Stomach (tissue), 4 donors: ENCODE results near the gene BROX.

Experiments
- CTCF ChIP-seq, 7 experiments: fragments of 450-650 bp in 4 of 7; fragments of 200-600 bp in 3 of 7; sonication (generic) in 3 of 7; IDR thresholded peaks; one replicate each; pipeline ENCODE4 v1.5.1; 2016 to 2019; ENCODE audit warnings: antibody characterized with exemption in 7 of 7, control low read depth in 2 of 7, mild to moderate bottlenecking in 1 of 7
- EP300 ChIP-seq: sonication (generic); formaldehyde crosslinking; IDR thresholded peaks from one replicate; pipeline ENCODE4 v1.6.1; 2017; ENCODE audit warnings: antibody characterized with exemption
- POLR2A ChIP-seq, 4 donors: fragments of 450-650 bp; IDR thresholded peaks; one replicate each; pipeline ENCODE4 v1.6.1; 2016; ENCODE audit warnings: antibody characterized with exemption in 4 of 4, control low read depth in 2 of 4, mild to moderate bottlenecking in 1 of 4, moderate library complexity in 1 of 4
- POLR2AphosphoS5 ChIP-seq, 3 donors: sonication (generic); formaldehyde crosslinking; IDR thresholded peaks; one replicate each; pipeline ENCODE4 v1.6.1; 2016; ENCODE audit warnings: antibody characterized with exemption in 3 of 3

- no peak for TF ChIP-seq CTCF (IDR thresholded peaks at IDR 0.05)
- no peak for TF ChIP-seq EP300
- no peak for TF ChIP-seq POLR2AphosphoS5 (IDR thresholded peaks at IDR 0.05)
- no peak for TF ChIP-seq POLR2A (IDR thresholded peaks at IDR 0.05)
Observed at GRCh38 chr1:222759451-222760035, 47.2 kb downstream of the BROX start.
